ENCODE measurements around the gene TGFBI.

The TGFBI gene

GRCh38 chr5:135995976-135996375, 32.8 kb upstream of the TGFBI start:
- Histone ChIP-seq H3K9me3 (no peaks in the 10 kb centered on the region), H3K36me3 (replicated peaks) (no peaks in the 10 kb centered on the region), H3K27me3 (ENCODE audit: low read depth) (no peaks in the 10 kb centered on the region), H3K4me1 (no peaks in the 10 kb centered on the region), H3K4me3 (no peak overlapping the region)
- in situ Hi-C loops (cut with MboI; ENCODE audit: low sequenced_read_pairs) = no loop called here
- DNase-seq (ENCODE audit: low spot score in 2 of 2) = no peak

- in situ Hi-C loops (cut with MboI; ENCODE audit: low sequenced_read_pairs) = no loop called here
- Histone ChIP-seq H3K4me1 (no peaks in the 10 kb centered on the region), H3K4me3 (no peak overlapping the region), H3K9me3 (no peaks in the 10 kb centered on the region), H3K36me3 (replicated peaks) (no peaks in the 10 kb centered on the region), H3K27me3 (ENCODE audit: low read depth) (no peaks in the 10 kb centered on the region)
- DNase-seq (ENCODE audit: low spot score in 2 of 2) = no peak
Measured at GRCh38 chr5:135996611-135997010, 32.2 kb upstream of the TGFBI start.

GRCh38 chr5:135997673-135998335, 31.0 kb upstream of the TGFBI start:
- no peaks in the 10 kb centered on the region for H3K36me3 ChIP-seq (replicated peaks)
- H3K9me3 ChIP-seq = no peaks in the 10 kb centered on the region
- DNase-seq (ENCODE audit: low spot score in 2 of 2) = no peak
- H3K4me3 ChIP-seq = no peak overlapping the region
- no peaks in the 10 kb centered on the region for H3K27me3 ChIP-seq (ENCODE audit: low read depth)
- in situ Hi-C loops (cut with MboI; ENCODE audit: low sequenced_read_pairs) = no loop called here
- H3K4me1 ChIP-seq = no peaks in the 10 kb centered on the region

- H3K4me1 ChIP-seq = no peaks in the 10 kb centered on the region
- no peaks in the 10 kb centered on the region for H3K27me3 ChIP-seq (ENCODE audit: low read depth)
- no peak overlapping the region for H3K4me3 ChIP-seq
- no peaks in the 10 kb centered on the region for H3K9me3 ChIP-seq
- H3K36me3 ChIP-seq (replicated peaks) = no peaks in the 10 kb centered on the region
- DNase-seq (ENCODE audit: low spot score in 2 of 2) = no peak
- in situ Hi-C loops (cut with MboI; ENCODE audit: low sequenced_read_pairs) = no loop called here
Measured at GRCh38 chr5:135998889-135999288, 29.9 kb upstream of the TGFBI start.

- Histone ChIP-seq H3K4me3 (no peak overlapping the region), H3K36me3 (replicated peaks) (no peaks in the 10 kb centered on the region), H3K4me1 (no peaks in the 10 kb centered on the region), H3K9me3 (no peaks in the 10 kb centered on the region), H3K27me3 (ENCODE audit: low read depth) (no peaks in the 10 kb centered on the region)
- DNase-seq (ENCODE audit: low spot score in 2 of 2) = no peak
- in situ Hi-C loops (cut with MboI; ENCODE audit: low sequenced_read_pairs) = no loop called here
Measured at GRCh38 chr5:135999406-136000139, 29.2 kb upstream of the TGFBI start.

GRCh38 chr5:136000147-136000546, 28.6 kb upstream of the TGFBI start:
- DNase-seq (ENCODE audit: low spot score in 2 of 2) = no peak
- Histone ChIP-seq H3K27me3 (ENCODE audit: low read depth) (no peaks in the 10 kb centered on the region), H3K9me3 (no peaks in the 10 kb centered on the region), H3K36me3 (replicated peaks) (no peaks in the 10 kb centered on the region), H3K4me3 (no peak overlapping the region), H3K4me1 (no peaks in the 10 kb centered on the region)
- in situ Hi-C loops (cut with MboI; ENCODE audit: low sequenced_read_pairs) = no loop called here

GRCh38 chr5:136000932-136001331, 27.9 kb upstream of the TGFBI start:
- H3K27me3 ChIP-seq (ENCODE audit: low read depth) = no peaks in the 10 kb centered on the region
- no peaks in the 10 kb centered on the region for H3K9me3 ChIP-seq
- H3K4me3 ChIP-seq = no peak overlapping the region
- in situ Hi-C loops (cut with MboI; ENCODE audit: low sequenced_read_pairs) = no loop called here
- no peaks in the 10 kb centered on the region for H3K4me1 ChIP-seq
- no peak for DNase-seq (ENCODE audit: low spot score in 2 of 2)
- no peaks in the 10 kb centered on the region for H3K36me3 ChIP-seq (replicated peaks)

GRCh38 chr5:136001466-136001981, 27.3 kb upstream of the TGFBI start:
- DNase-seq (ENCODE audit: low spot score in 2 of 2) = no peak
- Histone ChIP-seq H3K4me3 (no peak overlapping the region), H3K27me3 (ENCODE audit: low read depth) (no peaks in the 10 kb centered on the region), H3K36me3 (replicated peaks) (no peaks in the 10 kb centered on the region), H3K4me1 (no peaks in the 10 kb centered on the region), H3K9me3 (no peaks in the 10 kb centered on the region)
- in situ Hi-C loops (cut with MboI; ENCODE audit: low sequenced_read_pairs) = no loop called here

- H3K9me3 ChIP-seq = no peaks in the 10 kb centered on the region
- in situ Hi-C loops (cut with MboI; ENCODE audit: low sequenced_read_pairs) = no loop called here
- no peak for DNase-seq (ENCODE audit: low spot score in 2 of 2)
- H3K4me3 ChIP-seq = no peak overlapping the region
- no peaks in the 10 kb centered on the region for H3K27me3 ChIP-seq (ENCODE audit: low read depth)
- no peaks in the 10 kb centered on the region for H3K36me3 ChIP-seq (replicated peaks)
- no peaks in the 10 kb centered on the region for H3K4me1 ChIP-seq
Measured at GRCh38 chr5:136004436-136004835, 24.4 kb upstream of the TGFBI start.

GRCh38 chr5:136005476-136005875, 23.3 kb upstream of the TGFBI start:
- no peaks in the 10 kb centered on the region for H3K27me3 ChIP-seq (ENCODE audit: low read depth)
- H3K36me3 ChIP-seq (replicated peaks) = no peaks in the 10 kb centered on the region
- H3K4me1 ChIP-seq = no peaks in the 10 kb centered on the region
- H3K9me3 ChIP-seq = no peaks in the 10 kb centered on the region
- DNase-seq (ENCODE audit: low spot score in 2 of 2) = no peak
- no peak overlapping the region for H3K4me3 ChIP-seq
- in situ Hi-C loops (cut with MboI; ENCODE audit: low sequenced_read_pairs) = no loop called here

- Histone ChIP-seq H3K27me3 (ENCODE audit: low read depth) (0 out of 2 replicates have a peak, but pooled peaks cover 3% of the 10 kb centered on the region), H3K9me3 (no peaks in the 10 kb centered on the region), H3K4me1 (no peaks in the 10 kb centered on the region), H3K36me3 (replicated peaks) (no peaks in the 10 kb centered on the region), H3K4me3 (no peak overlapping the region)
- DNase-seq (ENCODE audit: low spot score in 2 of 2) = no peak
- in situ Hi-C loops (cut with MboI; ENCODE audit: low sequenced_read_pairs) = no loop called here
Measured at GRCh38 chr5:136006164-136006563, 22.6 kb upstream of the TGFBI start.

- no peak for DNase-seq (ENCODE audit: low spot score in 2 of 2)
- in situ Hi-C loops (cut with MboI; ENCODE audit: low sequenced_read_pairs) = no loop called here
- Histone ChIP-seq H3K4me3 (no peak overlapping the region), H3K4me1 (no peaks in the 10 kb centered on the region), H3K9me3 (no peaks in the 10 kb centered on the region), H3K27me3 (ENCODE audit: low read depth) (peaks cover 5% of the 10 kb centered on the region; the same call in 1 of the 2 replicates), H3K36me3 (replicated peaks) (no peaks in the 10 kb centered on the region)
Measured at GRCh38 chr5:136006761-136007251, 22.0 kb upstream of the TGFBI start.

GRCh38 chr5:136007271-136007670, 21.5 kb upstream of the TGFBI start:
- no peaks in the 10 kb centered on the region for H3K36me3 ChIP-seq (replicated peaks)
- H3K9me3 ChIP-seq = no peaks in the 10 kb centered on the region
- H3K4me1 ChIP-seq = no peaks in the 10 kb centered on the region
- no peak overlapping the region for H3K4me3 ChIP-seq
- in situ Hi-C loops (cut with MboI; ENCODE audit: low sequenced_read_pairs) = no loop called here
- no peak for DNase-seq (ENCODE audit: low spot score in 2 of 2)
- peaks cover 9% of the 10 kb centered on the region; the same call in 1 of the 2 replicates for H3K27me3 ChIP-seq (ENCODE audit: low read depth)

- no peaks in the 10 kb centered on the region for H3K4me1 ChIP-seq
- H3K4me3 ChIP-seq = no peak overlapping the region
- DNase-seq (ENCODE audit: low spot score in 2 of 2) = no peak
- H3K9me3 ChIP-seq = no peaks in the 10 kb centered on the region
- H3K36me3 ChIP-seq (replicated peaks) = no peaks in the 10 kb centered on the region
- peaks cover 10% of the 10 kb centered on the region; the same call in 1 of the 2 replicates for H3K27me3 ChIP-seq (ENCODE audit: low read depth)
- in situ Hi-C loops (cut with MboI; ENCODE audit: low sequenced_read_pairs) = no loop called here
Measured at GRCh38 chr5:136011414-136012001, 17.3 kb upstream of the TGFBI start.
